Measurements from ENCODE around the gene MLST8. TPM values are rescaled to one million over a fixed set of nuclear protein-coding genes. Genes with fewer than 3 reads are reported as not detected.

The MLST8 gene
- total and polyA plus RNA-seq, 2 of the 8 experiments (the other 6 are each of a cell fraction or from before 2014, with no cell fraction given), result 67.6 to 321 TPM

GRCh38 chr16:2210009-2210332, 4.7 kb downstream of the MLST8 start (continued):
- TF ChIP-seq CHD7 (IDR thresholded peaks at IDR 0.05; ENCODE audit: insufficient replicate concordance, low read length) (no peak), TBP (IDR thresholded peaks at IDR 0.05; ENCODE audit: low read depth, low read length) (no peak), ZNF274 (IDR thresholded peaks at IDR 0.05; ENCODE audit: borderline replicate concordance, extremely low read depth, low read length) (no peak), TAF7 (optimal IDR thresholded peaks at IDR 0.05; ENCODE audit: borderline replicate concordance, low read depth, low read length) (no peak), TAF1 (IDR thresholded peaks at IDR 0.05; ENCODE audit: low read depth, low read length) (no peak), RXRA (IDR thresholded peaks at IDR 0.05; ENCODE audit: insufficient read depth, low read depth, low read length) (no peak), SAP30 (IDR thresholded peaks at IDR 0.05; ENCODE audit: insufficient read depth, insufficient replicate concordance, low read length) (no peak)

All from H1 (cell line).